Mesenchymal stem cell (in vitro differentiated cells and primary cell): ENCODE results near the gene ZCWPW1.

Experiments
- DNase-seq: peaks from one replicate; pipeline ENCODE4 v3.0.0-alpha.2; 2013
- H2AFZ ChIP-seq: one replicate; pipeline ENCODE4 v1.6.1; 2013; ENCODE audit warnings: low read depth, mild to moderate bottlenecking, control low read depth, inconsistent platforms, low read length, moderate library complexity
- H2AK5ac ChIP-seq: 2 replicates; pipeline ENCODE4 v1.6.1; 2013; ENCODE audit warnings: low read length, moderate library complexity, mild to moderate bottlenecking, inconsistent platforms; ENCODE audit not compliant: severe bottlenecking
- H2BK120ac ChIP-seq: one replicate; pipeline ENCODE4 v1.6.1; 2013; ENCODE audit warnings: low read depth, mild to moderate bottlenecking, inconsistent platforms, low read length, moderate library complexity
- H2BK12ac ChIP-seq, 2 experiments: one replicate each; pipeline ENCODE4 v1.6.1; 2013; ENCODE audit warnings: inconsistent platforms in 2 of 2, low read length in 2 of 2, mild to moderate bottlenecking in 2 of 2, moderate library complexity in 2 of 2, control low read depth in 1 of 2
- H2BK15ac ChIP-seq: one replicate; pipeline ENCODE4 v1.6.1; 2013; ENCODE audit warnings: mild to moderate bottlenecking, low read depth, inconsistent platforms; ENCODE audit not compliant: poor library complexity, severe bottlenecking
- H2BK5ac ChIP-seq: 2 replicates; pipeline ENCODE4 v1.6.1; 2013; ENCODE audit warnings: low read depth, mild to moderate bottlenecking, low read length, control low read depth, inconsistent platforms; ENCODE audit not compliant: poor library complexity, severe bottlenecking
- H3K14ac ChIP-seq, 2 experiments: one replicate each; pipeline ENCODE4 v1.6.1; 2013; ENCODE audit warnings: inconsistent platforms in 2 of 2, low read length in 2 of 2, control low read depth in 1 of 2, mild to moderate bottlenecking in 1 of 2, moderate library complexity in 1 of 2
- H3K18ac ChIP-seq, 2 experiments: one replicate each; pipeline ENCODE4 v1.6.1; 2013; ENCODE audit warnings: inconsistent platforms in 2 of 2, low read length in 2 of 2, control low read depth in 1 of 2, low read depth in 1 of 2, mild to moderate bottlenecking in 1 of 2
- H3K23ac ChIP-seq, 2 experiments: one replicate each; pipeline ENCODE4 v1.6.1; 2013; ENCODE audit warnings: inconsistent platforms in 2 of 2, low read length in 2 of 2, mild to moderate bottlenecking in 2 of 2, moderate library complexity in 2 of 2, control low read depth in 1 of 2
- H3K27ac ChIP-seq: 2 replicates; pipeline ENCODE4 v1.5.1; 2013; ENCODE audit warnings: mild to moderate bottlenecking, moderate library complexity, low read length, control low read depth, inconsistent platforms; ENCODE audit not compliant: poor library complexity, severe bottlenecking
- H3K27me3 ChIP-seq, 2 experiments: 2 replicates each; pipeline versions ENCODE4 v1.6.1 to v1.7.0; 2013; ENCODE audit warnings: low read length in 2 of 2, mild to moderate bottlenecking in 2 of 2, moderate library complexity in 2 of 2, control low read depth in 1 of 2, inconsistent platforms in 1 of 2; ENCODE audit not compliant: control insufficient read depth in 1 of 2, insufficient read depth in 1 of 2
- H3K36me3 ChIP-seq, 2 experiments: 2 replicates each; pipeline versions ENCODE4 v1.6.1 to v1.7.0; 2013; ENCODE audit warnings: low read length in 2 of 2, control low read depth in 1 of 2, inconsistent platforms in 1 of 2, low read depth in 1 of 2, mild to moderate bottlenecking in 1 of 2; ENCODE audit not compliant: insufficient read depth in 2 of 2, control insufficient read depth in 1 of 2
- H3K4ac ChIP-seq, 2 experiments: one replicate each; pipeline ENCODE4 v1.6.1; 2013; ENCODE audit warnings: inconsistent platforms in 2 of 2, low read length in 2 of 2, mild to moderate bottlenecking in 2 of 2, moderate library complexity in 2 of 2, control low read depth in 1 of 2, low read depth in 1 of 2
- H3K4me1 ChIP-seq: 2 replicates; pipeline ENCODE4 v1.6.1; 2013; ENCODE audit warnings: low read depth, low read length, control low read depth; ENCODE audit not compliant: control insufficient read depth, insufficient read depth
- H3K4me2 ChIP-seq: 2 replicates; pipeline ENCODE4 v1.6.1; 2013; ENCODE audit warnings: low read length, mild to moderate bottlenecking, inconsistent platforms; ENCODE audit not compliant: poor library complexity, severe bottlenecking
- H3K4me3 ChIP-seq, 2 experiments: 2 replicates each; pipeline versions ENCODE4 v1.5.1 to v1.7.0; 2013; ENCODE audit warnings: low read length in 2 of 2, mild to moderate bottlenecking in 2 of 2, control low read depth in 1 of 2, low read depth in 1 of 2; ENCODE audit not compliant: insufficient read depth in 1 of 2
- H3K79me1 ChIP-seq: replicated peaks from 2 replicates; pipeline ENCODE4 v1.6.1; 2013; ENCODE audit warnings: mild to moderate bottlenecking, control low read depth, low read length, inconsistent platforms; ENCODE audit not compliant: poor library complexity, severe bottlenecking
- H3K9ac ChIP-seq: 2 replicates; pipeline ENCODE4 v1.7.0; 2013; ENCODE audit warnings: mild to moderate bottlenecking, low read length, moderate library complexity
- H3K9me3 ChIP-seq: 2 replicates; pipeline ENCODE4 v1.7.0; 2013; ENCODE audit warnings: mild to moderate bottlenecking, low read length; ENCODE audit not compliant: control insufficient read depth
- H4K8ac ChIP-seq: one replicate; pipeline ENCODE4 v1.6.1; 2013; ENCODE audit warnings: inconsistent platforms, mild to moderate bottlenecking, low read length, moderate library complexity
- H4K91ac ChIP-seq: one replicate; pipeline ENCODE4 v1.6.1; 2013; ENCODE audit warnings: mild to moderate bottlenecking, low read length, inconsistent platforms
- WGBS: methylation state at CpG from one replicate; pipeline ENCODE4 v1.1.7; 2013; ENCODE audit warnings: mixed read lengths; 5-methylcytosine and 5-hydroxymethylcytosine counted together

The ZCWPW1 gene

DNA sequence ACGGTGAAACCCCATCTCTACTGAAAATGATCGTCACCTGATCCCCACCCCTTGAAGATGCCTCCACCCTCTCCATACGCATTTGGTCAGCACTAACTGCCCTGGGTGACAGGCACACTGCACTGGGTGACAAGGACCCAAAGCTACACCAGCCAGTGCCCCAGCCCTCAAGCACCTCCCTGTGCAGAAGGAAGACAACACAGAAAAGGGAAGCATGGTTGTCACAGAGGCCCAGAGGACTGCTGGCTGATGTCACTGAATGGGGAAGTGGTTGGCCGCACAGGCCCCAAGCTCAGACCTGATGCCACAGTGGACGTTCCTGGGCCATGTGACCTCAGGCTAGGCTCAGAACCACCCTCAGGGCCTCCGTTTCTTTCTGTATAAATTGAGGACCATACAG, 59.4 kb downstream of the ZCWPW1 start:
- H3K9me3 ChIP-seq, result no peaks in the 10 kb centered on the region
- no peak overlapping the region for H2BK5ac ChIP-seq
- no peak overlapping the region for H2AK5ac ChIP-seq
- peaks cover 14% of the 10 kb centered on the region for H3K4me1 ChIP-seq
- no peak overlapping the region for H2BK15ac ChIP-seq
- DNase-seq, result no peak
- H2BK120ac ChIP-seq, result no peak overlapping the region
- H3K79me1 ChIP-seq, result no peaks in the 10 kb centered on the region
- H2AFZ ChIP-seq, result no peak overlapping the region
- no peak overlapping the region for H3K23ac ChIP-seq
- no peak overlapping the region for H3K4me3 ChIP-seq
- H4K8ac ChIP-seq, result no peak overlapping the region
- no peak overlapping the region for H3K14ac ChIP-seq
- no peak overlapping the region for H3K4me2 ChIP-seq
- peaks cover 5 to 7% of the 10 kb centered on the region in 2 experiments for H3K36me3 ChIP-seq
- no peak overlapping the region for H3K9ac ChIP-seq
- no peak overlapping the region for H3K4ac ChIP-seq
- no peak overlapping the region for H3K18ac ChIP-seq
- no peak overlapping the region for H3K27ac ChIP-seq
- no peak overlapping the region for H4K91ac ChIP-seq
- H3K27me3 ChIP-seq, result no peaks in the 10 kb centered on the region
- H2BK12ac ChIP-seq, result no peak overlapping the region
- WGBS, result 95% methylated on average over 6 of the region's 6 CpGs

- peaks cover 7 to 11% of the 10 kb centered on the region in 2 experiments for H3K36me3 ChIP-seq
These were observed 60.6 kb downstream of the ZCWPW1 start for GRCh38 chr7:100367676-100368613.

GRCh38 chr7:100367251-100367620, 61.3 kb downstream of the ZCWPW1 start:
- Histone ChIP-seq H3K27ac (no peak overlapping the region), H3K79me1 (no peaks in the 10 kb centered on the region), H3K4me3 (no peak overlapping the region), H3K4ac (no peak overlapping the region), H4K91ac (no peak overlapping the region), H2BK15ac (no peak overlapping the region), H3K23ac (no peak overlapping the region), H3K4me2 (no peak overlapping the region), H3K18ac (no peak overlapping the region), H3K9ac (no peak overlapping the region), H3K27me3 (no peaks in the 10 kb centered on the region), H2AFZ (no peak overlapping the region), H2AK5ac (no peak overlapping the region), H2BK5ac (no peak overlapping the region), H3K9me3 (no peaks in the 10 kb centered on the region), H4K8ac (no peak overlapping the region), H3K14ac (no peak overlapping the region), H3K4me1 (peaks cover 4% of the 10 kb centered on the region), H2BK12ac (no peak overlapping the region), H2BK120ac (no peak overlapping the region), H3K36me3 (peaks cover 13 to 18% of the 10 kb centered on the region in 2 experiments)
- WGBS, result 90% methylated on average over 7 of the region's 8 CpGs
- no peak for DNase-seq

More at GRCh38 chr7:100367676-100368613, 60.6 kb downstream of the ZCWPW1 start:
- Histone ChIP-seq H3K27ac (no peak overlapping the region), H4K91ac (no peak overlapping the region), H3K18ac (no peak overlapping the region), H3K4me1 (peaks cover 6% of the 10 kb centered on the region), H2BK15ac (no peak overlapping the region), H3K4me3 (no peak overlapping the region), H3K4ac (no peak overlapping the region), H3K14ac (no peak overlapping the region), H3K9ac (no peak overlapping the region), H3K9me3 (no peaks in the 10 kb centered on the region), H2BK5ac (no peak overlapping the region), H2AFZ (no peak overlapping the region), H4K8ac (no peak overlapping the region), H2BK12ac (no peak overlapping the region), H3K4me2 (no peak overlapping the region), H2AK5ac (no peak overlapping the region), H3K27me3 (no peaks in the 10 kb centered on the region), H3K79me1 (no peaks in the 10 kb centered on the region), H2BK120ac (no peak overlapping the region), H3K23ac (no peak overlapping the region)
- DNase-seq, result no peak
- WGBS, result 91% methylated on average over 9 of the region's 12 CpGs

DNA sequence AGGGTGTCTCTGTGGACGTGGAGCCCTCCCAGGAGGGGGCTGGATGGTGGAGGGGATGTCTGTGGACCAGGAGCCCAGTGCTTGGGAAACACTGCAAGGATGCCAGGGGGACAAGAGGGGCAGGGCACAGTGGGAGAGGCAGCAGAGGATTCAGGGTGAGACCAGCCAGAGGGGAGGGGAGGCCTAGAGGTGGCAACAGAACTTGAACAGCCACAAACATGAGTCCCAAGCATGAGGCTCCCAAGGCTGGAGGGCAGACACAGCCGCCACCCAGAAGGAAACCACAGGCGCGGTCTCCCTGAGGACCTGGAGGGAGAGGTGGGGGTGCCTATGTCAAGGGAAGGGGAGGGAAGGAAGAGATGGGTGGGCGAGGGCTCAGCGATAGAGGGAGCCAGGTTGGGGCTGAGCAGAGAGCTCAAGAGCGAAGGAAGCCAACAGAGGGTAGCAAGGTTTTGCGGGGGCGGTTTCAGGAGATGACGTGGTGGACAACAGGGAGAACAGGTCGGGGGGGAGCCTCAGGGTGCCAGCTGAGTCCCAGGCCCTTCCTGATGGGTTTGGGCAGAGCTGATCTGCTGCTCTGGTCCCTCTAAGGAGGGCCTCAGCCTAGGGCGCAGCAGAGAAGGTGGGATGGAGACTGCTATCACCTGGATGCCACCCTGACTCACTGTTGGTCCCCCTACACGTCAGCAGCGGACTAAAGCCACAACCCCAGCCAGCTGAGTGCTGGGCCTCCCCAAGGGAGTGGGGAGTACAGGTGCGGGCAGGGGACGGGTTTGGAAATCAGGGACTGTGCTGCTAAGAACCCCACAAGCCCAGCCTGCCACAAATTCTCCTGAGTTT, 61.9 kb downstream of the ZCWPW1 start:
- no peak overlapping the region for H2AFZ ChIP-seq
- H2BK15ac ChIP-seq, result no peak overlapping the region
- peak overlapping the region; percentile 35 for H4K91ac ChIP-seq
- WGBS, result 96% methylated on average over 16 of the region's 16 CpGs
- H3K23ac ChIP-seq, result no peak overlapping the region
- H3K4me3 ChIP-seq, result no peak overlapping the region
- H3K79me1 ChIP-seq, result peaks cover 2% of the 10 kb centered on the region
- H4K8ac ChIP-seq, result peak overlapping the region; percentile 29
- no peaks in the 10 kb centered on the region for H3K27me3 ChIP-seq
- H3K9me3 ChIP-seq, result no peaks in the 10 kb centered on the region
- peaks cover 14 to 24% of the 10 kb centered on the region in 2 experiments for H3K36me3 ChIP-seq
- H3K14ac ChIP-seq, result no peak overlapping the region
- H3K4me2 ChIP-seq, result no peak overlapping the region
- H2BK5ac ChIP-seq, result no peak overlapping the region
- H2AK5ac ChIP-seq, result no peak overlapping the region
- H3K4ac ChIP-seq, result no peak overlapping the region
- H2BK12ac ChIP-seq, result no peak overlapping the region
- no peak for DNase-seq
- no peak overlapping the region for H3K27ac ChIP-seq
- no peak overlapping the region for H2BK120ac ChIP-seq
- H3K9ac ChIP-seq, result no peak overlapping the region
- H3K18ac ChIP-seq, result no peak overlapping the region
- peaks cover 3% of the 10 kb centered on the region for H3K4me1 ChIP-seq
